Cardiac muscle cell (in vitro differentiated cells and primary cell): ENCODE data around the gene ERC2. TPM values are rescaled to one million over a fixed set of nuclear protein-coding genes. Genes with fewer than 3 reads are reported as not detected.

Experiments used
- DNase-seq, 2 donors: peaks; one replicate each; pipeline versions ENCODE4 v3.0.0 to v3.0.0-alpha.2; 2010 to 2017; ENCODE audit warnings: low read depth in 1 of 2, low spot score in 1 of 2
- H3K27ac ChIP-seq: fragments of 200-600 bp; sonication (generic); 2 replicates; pipeline ENCODE4 v1.5.1; 2016
- H3K27me3 ChIP-seq: fragments of 200-600 bp; sonication (generic); 2 replicates; pipeline ENCODE4 v1.6.0; 2016; ENCODE audit warnings: control low read depth
- H3K36me3 ChIP-seq: fragments of 200-600 bp; sonication (generic); 2 replicates; pipeline ENCODE4 v1.5.1; 2016; ENCODE audit warnings: control low read depth
- H3K4me1 ChIP-seq: fragments of 200-600 bp; sonication (generic); 2 replicates; pipeline ENCODE4 v1.8.1; 2017; ENCODE audit warnings: low read depth, mild to moderate bottlenecking, mixed run types
- H3K4me3 ChIP-seq: fragments of 200-600 bp; sonication (generic); 2 replicates; pipeline ENCODE4 v1.5.1; 2016; ENCODE audit warnings: mild to moderate bottlenecking
- H3K9me3 ChIP-seq: fragments of 200-600 bp; sonication (generic); 2 replicates; pipeline ENCODE4 v1.5.1; 2017; ENCODE audit warnings: low read depth, mild to moderate bottlenecking, control low read depth
- CTCF ChIP-seq: IDR thresholded peaks from 2 replicates; pipeline ENCODE4 v1.5.1; 2012; ENCODE audit warnings: low read depth, mild to moderate bottlenecking, low read length
- polyA plus RNA-seq: library from polyadenylated mRNA; unstranded; fragments of >200 nt; fragmentation: Nextera tagmentation; extraction: Ambion mirVana; gene quantifications from 2 replicates; pipeline ENCODE4 v1.2.1, GENCODE V29; 2016
- total RNA-seq: library from RNA; depleted of rRNA; stranded (reverse); fragments of >200 nt; gene quantifications from 2 replicates; pipeline ENCODE4 v1.2.3, GENCODE V29; 2016

Gene ERC2
- total and polyA plus RNA-seq, 2 experiments from 2014 or later, result 18.1 to 29.0 TPM

GRCh38 chr3:56248021-56248420, 220.2 kb downstream of the ERC2 start:
- Histone ChIP-seq H3K9me3 (no peaks in the 10 kb centered on the region), H3K36me3 (no peaks in the 10 kb centered on the region), H3K27me3 (no peaks in the 10 kb centered on the region), H3K4me3 (no peak overlapping the region), H3K27ac (no peak overlapping the region), H3K4me1 (peaks cover 5% of the 10 kb centered on the region)
- TF ChIP-seq CTCF, result no peak
- DNase-seq, result no peak

GRCh38 chr3:56238299-56238698, 230.0 kb downstream of the ERC2 start:
- Histone ChIP-seq H3K27ac (no peak overlapping the region), H3K36me3 (no peaks in the 10 kb centered on the region), H3K4me3 (no peak overlapping the region), H3K4me1 (peaks cover 6% of the 10 kb centered on the region), H3K9me3 (no peaks in the 10 kb centered on the region), H3K27me3 (no peaks in the 10 kb centered on the region)
- TF ChIP-seq CTCF, result no peak
- peak in 1 of 2 donors; percentile 12 for DNase-seq

GRCh38 chr3:56233742-56234141, 234.5 kb downstream of the ERC2 start:
- Histone ChIP-seq H3K4me1 (peaks cover 6% of the 10 kb centered on the region), H3K9me3 (no peaks in the 10 kb centered on the region), H3K4me3 (no peak overlapping the region), H3K27me3 (no peaks in the 10 kb centered on the region), H3K36me3 (no peaks in the 10 kb centered on the region), H3K27ac (no peak overlapping the region)
- DNase-seq, result no peak
- TF ChIP-seq CTCF, result no peak

GRCh38 chr3:56229311-56229710, 239.0 kb downstream of the ERC2 start:
- Histone ChIP-seq H3K4me1 (peaks cover 5% of the 10 kb centered on the region), H3K27me3 (no peaks in the 10 kb centered on the region), H3K9me3 (no peaks in the 10 kb centered on the region), H3K27ac (no peak overlapping the region), H3K4me3 (no peak overlapping the region), H3K36me3 (no peaks in the 10 kb centered on the region)
- TF ChIP-seq CTCF, result no peak
- no peak for DNase-seq

GRCh38 chr3:56222866-56223265, 245.4 kb downstream of the ERC2 start:
- no peak overlapping the region for H3K4me3 ChIP-seq
- DNase-seq, result no peak
- H3K9me3 ChIP-seq, result no peaks in the 10 kb centered on the region
- H3K27ac ChIP-seq, result no peak overlapping the region
- H3K27me3 ChIP-seq, result no peaks in the 10 kb centered on the region
- TF ChIP-seq CTCF, result no peak
- H3K36me3 ChIP-seq, result no peaks in the 10 kb centered on the region
- peaks cover 5% of the 10 kb centered on the region for H3K4me1 ChIP-seq
